Neural progenitor cell (in vitro differentiated cells): ENCODE measurements around the gene LYSMD1. TPM values are rescaled to one million over a fixed set of nuclear protein-coding genes. Genes with fewer than 3 reads are reported as not detected.
A peak's percentile ranks its signal among the peaks of the same experiment; 100 is the strongest.

Source experiments
- DNase-seq: peaks from one replicate; pipeline ENCODE4 v3.0.0-alpha.2; 2016; ENCODE audit warnings: low spot score
- H2AFZ ChIP-seq: fragments of 200-600 bp; sonication (generic); replicated peaks from 2 replicates; pipeline ENCODE4 v1.6.1; 2016; ENCODE audit warnings: antibody characterized with exemption
- H3F3A ChIP-seq: fragments of 200-600 bp; sonication (generic); 2 replicates; pipeline ENCODE4 v1.6.1; 2016; ENCODE audit warnings: antibody characterized with exemption, low read depth
- H3K27ac ChIP-seq: fragments of 200-600 bp; sonication (generic); 2 replicates; pipeline ENCODE4 v1.5.1; 2016; ENCODE audit warnings: mild to moderate bottlenecking
- H3K27me3 ChIP-seq: fragments of 200-600 bp; sonication (generic); 2 replicates; pipeline ENCODE4 v1.6.1; 2016; ENCODE audit warnings: mild to moderate bottlenecking, moderate library complexity
- H3K36me3 ChIP-seq: fragments of 200-600 bp; sonication (generic); 2 replicates; pipeline ENCODE4 v1.5.1; 2016
- H3K4me1 ChIP-seq: fragments of 200-600 bp; sonication (generic); 2 replicates; pipeline ENCODE4 v1.6.1; 2016; ENCODE audit warnings: mixed run types
- H3K4me2 ChIP-seq: fragments of 200-600 bp; sonication (generic); 2 replicates; pipeline ENCODE4 v1.6.1; 2016
- H3K4me3 ChIP-seq: fragments of 200-600 bp; sonication (generic); 2 replicates; pipeline ENCODE4 v1.5.1; 2016
- H3K79me2 ChIP-seq: fragments of 200-600 bp; sonication (generic); 2 replicates; pipeline ENCODE4 v1.6.1; 2016; ENCODE audit warnings: low read depth
- H3K9ac ChIP-seq: fragments of 200-600 bp; sonication (generic); 2 replicates; pipeline ENCODE4 v1.6.1; 2016
- H3K9me3 ChIP-seq: fragments of 200-600 bp; sonication (generic); 2 replicates; pipeline ENCODE4 v1.5.1; 2016; ENCODE audit warnings: low read depth
- H4K20me1 ChIP-seq: fragments of 200-600 bp; sonication (generic); 2 replicates; pipeline ENCODE4 v1.6.1; 2016; ENCODE audit warnings: low read depth
- H3K27ac Mint-ChIP-seq: 3 replicates; pipeline ENCODE4 v1.8.0; 2021; ENCODE audit warnings: mixed read lengths
- H3K27me3 Mint-ChIP-seq: 2 replicates; pipeline ENCODE4 v1.8.0; 2022; ENCODE audit warnings: low read depth, mild to moderate bottlenecking, inconsistent platforms, moderate library complexity, mixed read lengths; ENCODE audit not compliant: insufficient read depth
- H3K36me3 Mint-ChIP-seq: 3 replicates; pipeline ENCODE4 v1.8.0; 2021; ENCODE audit warnings: mixed read lengths
- H3K4me1 Mint-ChIP-seq: 3 replicates; pipeline ENCODE4 v1.8.0; 2021; ENCODE audit warnings: mixed read lengths
- H3K4me3 Mint-ChIP-seq: 3 replicates; pipeline ENCODE4 v1.8.0; 2021; ENCODE audit warnings: mild to moderate bottlenecking, moderate library complexity, mixed read lengths
- H3K9me3 Mint-ChIP-seq: 3 replicates; pipeline ENCODE4 v1.8.0; 2020; ENCODE audit warnings: mixed read lengths
- CTCF ChIP-seq: fragments of 200-600 bp; sonication (generic); IDR thresholded peaks from 2 replicates; pipeline ENCODE4 v1.5.1; 2017; ENCODE audit warnings: antibody characterized with exemption, mild to moderate bottlenecking
- EZH2 ChIP-seq: fragments of 200-600 bp; sonication (generic); IDR thresholded peaks from 2 replicates; pipeline ENCODE4 v1.6.1; 2017; ENCODE audit warnings: antibody characterized with exemption, mild to moderate bottlenecking, moderate library complexity
- EZH2phosphoT487 ChIP-seq: fragments of 200-600 bp; sonication (generic); IDR thresholded peaks from 2 replicates; pipeline ENCODE4 v1.6.1; 2017; ENCODE audit warnings: antibody characterized with exemption
- total RNA-seq: library from RNA; depleted of rRNA; stranded (reverse); fragments of >200 nt; gene quantifications from 2 replicates; pipeline ENCODE4 v1.2.3, GENCODE V29; 2015; ENCODE audit warnings: low replicate concordance

The LYSMD1 gene
- total RNA-seq, 1 donor from 2014 or later = 18.9 TPM

- H3K27me3 Mint-ChIP-seq = peaks cover 4% of the 10 kb centered on the region
- Histone ChIP-seq H3K36me3 (no peaks in the 10 kb centered on the region), H3K4me2 (peak overlapping the region; percentile 94), H3K27me3 (no peaks in the 10 kb centered on the region), H3K4me3 (peak overlapping the region; percentile 89), H3K9me3 (no peaks in the 10 kb centered on the region), H2AFZ (peak overlapping the region; percentile 97), H3K27ac (no peak overlapping the region), H3K79me2 (peaks cover 26% of the 10 kb centered on the region), H3K9ac (peak overlapping the region; percentile 59), H3F3A (peaks cover 25% of the 10 kb centered on the region), H4K20me1 (no peaks in the 10 kb centered on the region), H3K4me1 (peaks cover 10% of the 10 kb centered on the region)
- peaks cover 19% of the 10 kb centered on the region for H3K4me1 Mint-ChIP-seq
- DNase-seq = peak; percentile 72
- peak overlapping the region; percentile 93 for H3K4me3 Mint-ChIP-seq
- H3K27ac Mint-ChIP-seq = peak overlapping the region; percentile 94
- TF ChIP-seq CTCF (no peak), EZH2 (no peak), EZH2phosphoT487 (no peak)
- H3K9me3 Mint-ChIP-seq = no peaks in the 10 kb centered on the region
- peaks cover 17% of the 10 kb centered on the region for H3K36me3 Mint-ChIP-seq
These were observed 393 bp downstream of the LYSMD1 start for GRCh38 chr1:151165281-151165737.

- H3K27me3 Mint-ChIP-seq = peaks cover 4% of the 10 kb centered on the region
These were observed 896 bp downstream of the LYSMD1 start for GRCh38 chr1:151164732-151165280.

GRCh38 chr1:151159373-151159772 is 6.3 kb downstream of the LYSMD1 start:
- Histone ChIP-seq H3K4me3 (no peak overlapping the region), H3K27ac (no peak overlapping the region), H3K4me1 (peaks cover 2% of the 10 kb centered on the region), H2AFZ (no peak overlapping the region), H3K36me3 (no peaks in the 10 kb centered on the region), H3K9ac (no peak overlapping the region), H3F3A (peaks cover 7% of the 10 kb centered on the region), H3K79me2 (peaks cover 5% of the 10 kb centered on the region), H3K4me2 (no peak overlapping the region), H3K27me3 (no peaks in the 10 kb centered on the region), H3K9me3 (no peaks in the 10 kb centered on the region), H4K20me1 (no peaks in the 10 kb centered on the region)
- H3K27me3 Mint-ChIP-seq = peaks cover 3% of the 10 kb centered on the region
- peaks cover 6% of the 10 kb centered on the region for H3K4me1 Mint-ChIP-seq
- no peaks in the 10 kb centered on the region for H3K9me3 Mint-ChIP-seq
- H3K36me3 Mint-ChIP-seq = peaks cover 20% of the 10 kb centered on the region
- H3K4me3 Mint-ChIP-seq = no peak overlapping the region
- TF ChIP-seq EZH2 (no peak), CTCF (no peak), EZH2phosphoT487 (no peak)
- DNase-seq = no peak
- no peak overlapping the region for H3K27ac Mint-ChIP-seq

More at GRCh38 chr1:151164732-151165280, 896 bp downstream of the LYSMD1 start:
- H3K27ac ChIP-seq = no peak overlapping the region
- peak overlapping the region; percentile 89 for H3K4me3 ChIP-seq
- peaks cover 26% of the 10 kb centered on the region for H3K79me2 ChIP-seq
- TF ChIP-seq CTCF (no peak), EZH2phosphoT487 (no peak), EZH2 (no peak)
- no peaks in the 10 kb centered on the region for H4K20me1 ChIP-seq
- H3K4me1 Mint-ChIP-seq = peaks cover 19% of the 10 kb centered on the region
- peaks cover 21% of the 10 kb centered on the region for H3F3A ChIP-seq
- H2AFZ ChIP-seq = peak overlapping the region; percentile 97
- DNase-seq = no peak
- no peaks in the 10 kb centered on the region for H3K27me3 ChIP-seq
- no peaks in the 10 kb centered on the region for H3K36me3 ChIP-seq
- H3K9me3 Mint-ChIP-seq = no peaks in the 10 kb centered on the region
- H3K9ac ChIP-seq = peak overlapping the region; percentile 59
- no peaks in the 10 kb centered on the region for H3K9me3 ChIP-seq
- peaks cover 10% of the 10 kb centered on the region for H3K4me1 ChIP-seq
- no peak overlapping the region for H3K27ac Mint-ChIP-seq
- H3K4me2 ChIP-seq = peak overlapping the region; percentile 94
- H3K4me3 Mint-ChIP-seq = peak overlapping the region; percentile 93
- H3K36me3 Mint-ChIP-seq = peaks cover 19% of the 10 kb centered on the region
